ENCODE results near the gene ST6GAL2.

GRCh38 chr2:106885329-106885728 is 638 bp downstream of the ST6GAL2 start:
- TF ChIP-seq USF1 (CRISPR knock-in tag; IDR thresholded peaks at IDR 0.05): no peak
- no peak for TF ChIP-seq ARID4B (CRISPR knock-in tag; IDR thresholded peaks at IDR 0.05; ENCODE audit: borderline replicate concordance)
- TF ChIP-seq, protein P1, sequence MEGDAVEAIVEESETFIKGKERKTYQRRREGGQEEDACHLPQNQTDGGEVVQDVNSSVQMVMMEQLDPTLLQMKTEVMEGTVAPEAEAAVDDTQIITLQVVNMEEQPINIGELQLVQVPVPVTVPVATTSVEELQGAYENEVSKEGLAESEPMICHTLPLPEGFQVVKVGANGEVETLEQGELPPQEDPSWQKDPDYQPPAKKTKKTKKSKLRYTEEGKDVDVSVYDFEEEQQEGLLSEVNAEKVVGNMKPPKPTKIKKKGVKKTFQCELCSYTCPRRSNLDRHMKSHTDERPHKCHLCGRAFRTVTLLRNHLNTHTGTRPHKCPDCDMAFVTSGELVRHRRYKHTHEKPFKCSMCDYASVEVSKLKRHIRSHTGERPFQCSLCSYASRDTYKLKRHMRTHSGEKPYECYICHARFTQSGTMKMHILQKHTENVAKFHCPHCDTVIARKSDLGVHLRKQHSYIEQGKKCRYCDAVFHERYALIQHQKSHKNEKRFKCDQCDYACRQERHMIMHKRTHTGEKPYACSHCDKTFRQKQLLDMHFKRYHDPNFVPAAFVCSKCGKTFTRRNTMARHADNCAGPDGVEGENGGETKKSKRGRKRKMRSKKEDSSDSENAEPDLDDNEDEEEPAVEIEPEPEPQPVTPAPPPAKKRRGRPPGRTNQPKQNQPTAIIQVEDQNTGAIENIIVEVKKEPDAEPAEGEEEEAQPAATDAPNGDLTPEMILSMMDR (IDR thresholded peaks at IDR 0.05): no peak
- TF ChIP-seq ZNF232 (CRISPR knock-in tag; IDR thresholded peaks at IDR 0.05): no peak
- TF ChIP-seq STAT6 (CRISPR knock-in tag; conservative IDR thresholded peaks at IDR 0.05; ENCODE audit: low read depth): no peak

All from WTC11 (cell line).